HG03196 (cell line): Measurements from ENCODE around the gene KRTAP10-2.

Experiments used
- ATAC-seq: cut with Tn5 transposase; IDR thresholded peaks from one replicate; pipeline ENCODE4 v1.9.1; 2021; ENCODE audit not compliant: unreplicated experiment

KRTAP10-2 gene

GRCh38 chr21:44527156-44527982 lies 23.9 kb downstream of the KRTAP10-2 start:
- no peak for ATAC-seq

DNA sequence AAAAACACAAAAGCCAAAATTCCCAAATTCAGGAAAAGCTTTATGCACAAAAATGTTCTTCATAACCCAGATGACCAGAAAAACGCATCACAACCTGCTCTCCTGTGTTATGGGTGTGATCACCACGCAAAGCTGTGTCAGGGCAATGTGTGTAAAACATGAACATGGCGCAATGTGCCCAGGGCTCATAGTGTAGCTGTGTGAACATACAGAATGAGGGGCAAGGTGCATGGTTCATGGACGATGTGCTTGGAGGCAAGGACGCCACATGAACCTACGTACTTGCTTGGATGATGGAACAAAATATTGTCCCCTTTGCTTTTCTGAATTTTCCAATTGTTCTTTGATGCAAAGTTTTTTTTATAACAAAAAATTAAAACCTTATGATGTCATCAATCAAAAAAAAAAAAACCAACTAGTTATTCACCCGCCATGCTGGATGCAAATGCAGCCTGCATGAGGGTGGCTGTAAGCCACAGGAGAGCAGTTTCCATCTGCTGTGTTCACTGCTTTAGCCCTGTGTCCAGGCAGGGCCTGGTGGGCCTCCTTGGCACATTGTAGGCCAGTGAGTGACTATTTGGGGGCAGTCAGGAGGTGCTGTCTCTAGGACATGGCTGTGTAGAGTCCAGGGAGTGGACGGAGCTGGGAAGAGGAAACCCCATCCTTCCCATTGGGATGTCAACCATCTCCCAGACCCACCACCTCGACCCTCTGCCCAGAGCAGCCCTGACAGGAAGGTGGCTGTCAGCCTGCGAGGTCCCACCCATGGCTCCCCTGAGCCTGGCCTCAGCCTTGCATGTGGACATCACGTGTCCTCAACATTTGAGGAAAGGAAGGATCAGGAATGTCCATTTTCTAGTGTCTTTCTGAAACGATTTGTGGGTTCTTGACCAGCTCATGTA lies 25.0 kb downstream of the KRTAP10-2 start:
- ATAC-seq, result no peak

- ATAC-seq, result no peak
These were observed 25.8 kb downstream of the KRTAP10-2 start for GRCh38 chr21:44525391-44526095.

- ATAC-seq, result no peak
These were observed 26.6 kb downstream of the KRTAP10-2 start for GRCh38 chr21:44524414-44525371.

- ATAC-seq, result no peak
These were observed 27.5 kb downstream of the KRTAP10-2 start for GRCh38 chr21:44523567-44524413.

- ATAC-seq, result no peak
These were observed 28.5 kb downstream of the KRTAP10-2 start for GRCh38 chr21:44522753-44523204.

DNA sequence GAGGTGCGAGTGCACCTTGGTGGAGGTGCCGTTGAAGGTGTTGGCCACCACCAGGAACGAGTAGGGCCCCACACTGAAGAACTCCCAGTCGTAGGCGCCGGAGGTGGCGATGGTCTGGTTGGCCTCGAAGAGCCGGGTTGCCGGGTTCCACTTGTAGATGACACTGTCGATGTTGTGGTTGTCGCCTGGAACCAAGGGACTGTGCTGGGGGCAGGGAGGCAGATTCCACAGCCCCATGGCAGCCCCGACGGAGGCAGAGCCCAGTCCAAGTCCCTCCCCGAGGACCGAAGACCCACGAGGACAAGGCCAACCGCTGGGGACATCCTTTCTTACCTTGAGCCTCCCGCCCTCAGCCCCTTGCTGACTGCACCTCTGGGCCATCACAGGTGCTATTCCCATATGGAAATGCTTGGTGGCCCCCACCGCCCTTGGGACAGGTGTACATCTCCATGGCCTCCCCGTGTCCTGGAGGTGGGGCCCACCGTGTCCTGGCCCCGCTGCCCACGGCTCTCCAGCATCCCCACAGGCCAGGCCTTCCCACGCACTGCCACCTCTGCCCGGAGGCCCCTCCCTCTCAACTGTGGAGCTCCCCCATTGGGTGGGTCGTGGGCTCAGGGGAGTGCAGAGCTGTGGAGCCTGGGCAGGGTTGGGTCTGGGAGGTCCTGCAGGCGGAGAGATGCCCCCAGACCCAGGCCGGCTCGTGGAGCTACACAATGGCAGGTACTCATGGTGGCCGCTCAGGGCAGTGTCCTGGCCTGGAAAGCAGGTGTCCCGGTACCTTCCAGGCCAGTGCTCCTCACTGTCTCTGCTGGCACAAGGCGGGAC lies 29.2 kb downstream of the KRTAP10-2 start:
- no peak for ATAC-seq

GRCh38 chr21:44521301-44521927 lies 29.9 kb downstream of the KRTAP10-2 start:
- ATAC-seq, result no peak

DNA sequence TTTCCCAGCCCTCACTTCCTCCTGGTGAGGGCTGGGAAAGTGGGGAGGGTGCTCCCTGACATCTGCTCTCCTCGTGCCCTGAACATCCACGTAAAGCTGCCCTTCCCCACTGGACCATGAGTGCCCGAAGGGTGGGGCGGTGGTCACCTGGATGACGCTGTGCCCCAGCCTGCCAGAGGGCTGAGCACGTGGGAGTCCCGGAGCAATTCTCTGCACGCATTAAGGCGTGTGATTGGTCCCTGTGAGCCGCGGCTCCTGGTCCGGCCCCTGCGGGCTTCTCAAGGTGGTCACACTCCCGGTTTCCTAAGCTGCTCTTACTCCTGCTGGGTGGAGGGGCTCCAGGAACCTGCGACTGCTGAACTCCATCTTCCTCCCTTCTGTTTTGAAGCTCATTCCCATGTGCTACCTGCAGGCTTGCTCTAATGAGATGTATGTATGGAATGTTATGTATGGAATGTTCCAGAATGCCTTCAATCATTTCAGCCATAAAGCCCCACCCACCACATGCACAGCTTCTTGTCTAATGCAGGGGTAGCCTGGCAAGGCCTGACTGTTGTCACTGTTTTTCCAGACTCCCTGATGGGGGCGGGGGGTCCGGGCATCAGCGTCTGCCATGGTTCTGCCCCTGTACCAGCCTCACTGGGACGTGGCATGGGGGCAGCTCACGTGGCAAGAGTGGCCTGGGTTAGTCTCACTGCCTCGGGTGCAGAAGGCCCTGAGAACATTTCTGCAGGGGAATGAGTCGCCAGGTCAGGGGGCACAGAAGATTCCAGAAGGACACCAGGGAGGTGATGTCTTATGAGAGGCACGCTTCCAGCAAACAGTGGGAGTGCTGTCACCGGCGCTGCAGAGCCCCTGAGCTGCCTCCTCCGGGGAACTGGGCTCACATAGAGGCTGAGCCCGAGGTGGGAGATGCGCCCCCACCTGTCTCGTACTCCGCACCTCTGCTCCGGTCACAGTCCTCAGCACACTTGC lies 30.7 kb downstream of the KRTAP10-2 start:
- ATAC-seq, result no peak

DNA sequence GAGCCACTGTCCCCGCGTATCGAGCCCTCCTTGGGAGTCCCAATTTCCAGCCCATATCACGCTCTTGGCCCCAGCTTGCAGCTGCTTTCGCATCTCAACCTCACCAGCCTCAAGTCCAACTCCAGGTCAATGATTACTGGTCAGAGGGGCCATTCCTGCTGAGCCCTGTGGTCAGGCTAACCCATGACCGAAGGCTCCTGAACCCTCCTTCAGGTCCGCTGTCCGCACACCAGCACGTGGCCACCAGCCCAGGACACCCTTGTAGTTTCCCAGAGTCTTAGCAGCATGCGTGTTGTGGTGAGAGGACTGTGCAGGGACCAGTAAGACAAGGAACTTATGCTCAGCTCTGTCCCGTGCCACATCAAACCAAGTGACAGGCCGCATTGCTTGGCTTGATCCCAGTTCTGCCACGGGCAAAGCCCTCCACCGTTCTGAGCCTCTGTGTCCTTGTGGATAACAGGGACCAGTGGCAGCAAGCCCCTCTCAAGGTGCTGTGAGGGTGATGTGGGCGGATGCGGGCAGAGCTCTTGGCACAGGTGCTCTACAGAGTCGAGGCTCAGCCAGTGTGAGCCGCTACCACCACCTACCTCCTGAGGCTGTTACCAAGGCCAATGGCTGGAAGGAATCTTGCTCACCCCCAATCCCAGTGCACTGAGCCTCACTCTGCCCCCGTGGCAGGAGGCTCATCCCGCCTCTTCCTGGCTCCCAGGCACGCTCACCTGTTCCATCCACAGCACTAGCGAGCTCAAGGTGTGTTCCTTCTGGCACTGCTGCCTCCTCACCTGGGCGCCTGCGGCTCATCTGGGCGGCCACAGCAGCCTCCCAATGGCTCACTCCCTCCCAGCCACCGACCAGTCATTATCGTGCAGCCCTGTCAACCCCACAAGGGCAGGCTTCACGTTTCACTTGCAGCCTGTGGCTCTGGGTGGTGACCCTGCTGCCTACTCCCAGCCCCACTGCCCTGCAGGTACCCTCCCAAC lies 31.7 kb downstream of the KRTAP10-2 start:
- ATAC-seq, result no peak

DNA sequence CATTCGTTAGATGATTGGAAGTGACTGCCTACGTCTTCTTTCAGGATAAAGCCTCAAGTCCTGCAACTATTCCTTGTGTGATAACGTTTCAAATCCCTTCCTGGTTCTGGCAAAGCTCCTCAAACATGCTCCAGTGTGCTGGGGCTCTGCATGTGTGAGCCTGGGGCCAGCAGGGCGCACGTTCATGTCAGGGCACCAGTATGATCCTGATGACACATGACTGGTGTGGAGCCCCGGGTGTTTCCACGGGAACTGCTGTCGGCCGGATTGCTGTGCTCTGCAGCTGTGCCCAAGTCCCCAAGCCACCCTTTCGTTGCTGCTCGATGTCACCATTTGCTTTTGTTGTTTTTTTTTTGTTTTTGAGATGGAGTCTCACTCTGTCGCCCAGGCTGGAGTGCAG lies 32.6 kb downstream of the KRTAP10-2 start:
- ATAC-seq, result no peak

DNA sequence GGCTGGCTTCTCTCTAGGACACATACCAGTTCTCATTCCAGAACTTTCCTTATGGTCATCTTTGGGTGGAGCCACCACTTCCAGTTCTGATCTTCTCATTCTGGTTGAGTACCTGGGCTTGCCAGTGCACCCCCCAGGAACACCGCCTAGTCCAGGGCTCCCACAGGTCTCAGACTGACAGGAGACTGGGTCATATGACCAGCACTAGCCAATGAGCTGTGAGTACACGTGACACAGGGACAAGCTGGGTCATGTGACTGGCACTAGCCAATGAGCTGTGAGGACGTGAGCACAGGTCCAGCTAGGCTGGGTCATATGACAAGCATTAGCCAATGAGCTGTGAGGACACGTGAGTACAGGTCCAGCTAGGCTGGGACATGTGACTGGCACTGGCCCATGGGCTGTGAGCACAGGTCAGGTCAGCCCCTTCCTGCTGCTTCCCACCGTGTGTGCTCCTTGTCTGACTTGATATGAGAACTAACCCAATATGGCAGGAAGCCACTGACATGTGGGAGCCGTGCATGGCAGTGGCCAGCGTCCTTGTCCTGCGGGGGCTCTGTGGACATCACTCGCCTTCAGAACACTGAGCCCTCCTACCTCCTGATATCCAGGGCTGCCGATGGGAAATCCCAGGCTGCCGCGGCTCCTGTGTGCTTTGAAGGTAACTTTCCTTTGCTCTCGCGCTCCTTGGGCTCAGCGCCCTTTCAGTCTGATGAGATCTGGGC lies 34.0 kb downstream of the KRTAP10-2 start:
- ATAC-seq, result no peak

GRCh38 chr21:44516828-44517174 lies 34.5 kb downstream of the KRTAP10-2 start:
- ATAC-seq, result no peak

DNA sequence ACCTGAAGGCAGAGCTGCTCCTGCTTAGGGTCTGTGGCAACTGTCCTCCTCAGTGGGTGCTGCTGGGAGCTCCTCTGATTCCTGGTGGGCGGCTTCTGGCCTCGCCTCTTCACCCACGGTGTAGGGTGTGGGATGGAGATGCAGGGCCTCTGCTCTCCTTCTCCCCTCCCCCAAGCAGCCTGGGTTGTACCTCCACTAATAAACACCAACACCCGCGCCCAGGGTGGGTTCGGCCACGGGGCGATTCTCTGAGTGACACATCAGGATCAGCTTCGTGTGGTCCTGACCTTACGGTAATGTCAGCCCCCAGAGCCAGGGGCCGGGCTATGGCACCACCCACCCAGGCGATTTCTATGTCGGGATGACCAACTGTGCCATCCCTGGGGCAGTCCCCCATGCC lies 35.0 kb downstream of the KRTAP10-2 start:
- no peak for ATAC-seq
